GM21737 (cell line): ENCODE measurements around the gene KRT36.

Experiments
- ATAC-seq: cut with Tn5 transposase; IDR thresholded peaks from one replicate; pipeline ENCODE4 v1.9.1; 2021; ENCODE audit warnings: mild to moderate bottlenecking, moderate library complexity; ENCODE audit not compliant: unreplicated experiment

KRT36 gene

GRCh38 chr17:41489531-41489930 lies at the start of gene KRT36:
KRT36 (minus strand) TSS chr17:41489910; CDS start chr17:41489864, 46 bp downstream.
- no peak for ATAC-seq

- no peak for ATAC-seq
Measured at GRCh38 chr17:41539071-41539492, 49.4 kb upstream of the KRT36 start.

DNA sequence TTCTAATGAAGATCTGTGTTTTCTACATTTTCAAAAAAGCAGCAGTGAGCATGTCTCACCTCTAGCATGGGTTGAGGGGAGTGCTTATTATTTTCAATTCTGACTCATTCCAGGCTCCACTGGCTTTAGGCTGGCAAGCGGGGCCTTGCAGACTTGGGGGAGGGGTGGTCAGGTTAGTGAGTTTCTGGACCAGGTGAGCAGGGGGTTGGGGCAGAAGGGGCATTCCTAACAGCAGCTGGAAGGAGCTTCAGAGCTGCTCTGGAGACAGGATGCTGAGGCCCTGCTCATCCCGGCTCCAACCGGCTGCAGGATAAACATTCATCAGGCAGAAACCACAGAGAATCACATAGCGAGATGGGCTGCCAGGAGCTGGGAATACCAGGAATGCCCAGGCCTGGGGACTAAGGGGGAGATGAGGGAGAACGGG lies 48.9 kb upstream of the KRT36 start:
- no peak for ATAC-seq

GRCh38 chr17:41537990-41538389 lies 48.3 kb upstream of the KRT36 start:
- ATAC-seq: no peak

DNA sequence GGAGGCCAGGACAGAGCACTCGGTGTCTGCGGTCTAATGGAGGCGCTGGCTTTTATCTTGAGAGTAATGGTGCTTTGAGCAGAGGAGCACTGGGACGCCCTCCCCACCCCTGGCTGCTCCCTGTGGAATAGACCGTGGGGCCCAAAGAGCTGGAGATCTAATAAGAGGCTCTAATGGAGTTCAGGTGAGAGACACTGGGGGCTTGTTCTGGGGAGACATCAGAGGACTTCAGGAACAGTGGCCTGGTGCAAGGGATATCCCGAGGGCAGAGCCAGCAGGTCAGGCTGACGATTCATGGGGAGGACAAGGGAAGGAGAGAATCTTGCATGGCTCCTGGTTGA lies 47.9 kb upstream of the KRT36 start:
- ATAC-seq: no peak

DNA sequence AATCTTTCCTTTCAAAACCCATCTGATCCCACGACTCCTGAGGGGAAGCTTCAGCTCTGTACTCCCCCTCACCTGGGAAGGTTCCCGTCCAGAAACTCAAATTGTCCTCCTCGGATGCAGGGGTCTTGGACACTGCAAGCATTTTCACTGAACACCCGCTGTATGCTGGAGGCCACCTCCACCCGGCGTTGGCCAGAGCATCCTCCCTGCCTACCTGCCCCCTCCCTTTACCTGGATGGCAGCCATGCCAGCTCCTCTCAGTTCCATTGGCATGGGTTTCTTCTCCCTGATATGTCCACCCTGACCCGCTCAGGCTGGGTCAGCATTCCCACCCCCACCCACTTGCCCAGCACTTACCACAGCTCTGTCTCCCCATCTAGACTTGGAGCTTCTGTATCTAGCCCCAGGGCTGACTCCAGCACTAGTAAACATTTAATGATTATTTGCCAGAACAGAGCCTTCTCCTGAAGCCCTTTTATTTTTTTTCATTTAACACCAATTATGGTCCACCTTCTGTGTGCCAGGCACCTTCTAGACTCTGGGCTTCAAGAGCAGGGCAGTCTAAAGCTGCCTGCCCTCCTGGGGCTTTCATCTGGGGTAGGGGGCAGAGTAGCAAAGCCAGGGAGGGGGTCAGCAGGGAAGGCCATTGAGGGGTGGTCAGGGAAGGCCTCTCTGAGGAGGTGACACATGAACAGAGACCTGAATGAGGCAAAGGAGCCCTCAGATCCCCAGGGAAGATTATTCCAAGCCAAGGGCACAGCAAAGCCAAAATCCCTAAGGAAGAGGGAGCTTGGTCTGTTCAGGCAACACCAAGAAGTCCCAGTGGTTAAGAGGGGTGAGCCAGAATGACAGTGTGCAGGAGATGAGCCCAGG lies 47.3 kb upstream of the KRT36 start:
- no peak for ATAC-seq

- no peak for ATAC-seq
Measured at GRCh38 chr17:41535764-41536481, 46.2 kb upstream of the KRT36 start.

DNA sequence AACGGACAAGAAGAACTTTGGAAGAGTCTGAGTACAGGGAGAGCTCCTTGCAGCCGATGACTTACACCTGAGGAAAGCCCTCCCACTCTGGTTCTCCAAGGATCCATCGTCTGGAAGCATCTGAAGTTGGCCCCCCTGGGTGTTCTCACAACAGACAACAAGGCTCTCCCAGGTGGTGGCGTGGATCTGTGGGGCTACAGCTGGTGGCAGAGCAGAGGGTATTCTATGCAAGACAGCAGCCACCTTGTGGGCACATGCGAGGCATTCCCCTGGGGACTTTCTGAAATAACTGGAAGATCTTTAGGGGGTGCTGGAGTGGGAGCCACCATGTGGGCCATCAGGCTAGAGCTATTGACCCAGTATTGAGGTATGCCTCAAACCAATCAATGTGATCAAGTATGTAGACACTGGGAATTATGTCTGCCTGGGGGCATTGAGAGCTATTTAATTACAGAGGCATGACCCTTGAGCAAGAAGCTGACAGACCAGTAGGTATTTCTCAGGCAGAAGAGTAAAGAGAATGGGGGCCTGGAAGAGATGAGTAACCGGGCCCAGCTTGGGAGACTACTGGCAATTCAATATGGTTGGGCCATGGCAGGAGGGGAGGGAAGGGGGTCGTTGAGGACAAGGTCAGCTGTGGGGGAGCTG lies 45.3 kb upstream of the KRT36 start:
- ATAC-seq: no peak

DNA sequence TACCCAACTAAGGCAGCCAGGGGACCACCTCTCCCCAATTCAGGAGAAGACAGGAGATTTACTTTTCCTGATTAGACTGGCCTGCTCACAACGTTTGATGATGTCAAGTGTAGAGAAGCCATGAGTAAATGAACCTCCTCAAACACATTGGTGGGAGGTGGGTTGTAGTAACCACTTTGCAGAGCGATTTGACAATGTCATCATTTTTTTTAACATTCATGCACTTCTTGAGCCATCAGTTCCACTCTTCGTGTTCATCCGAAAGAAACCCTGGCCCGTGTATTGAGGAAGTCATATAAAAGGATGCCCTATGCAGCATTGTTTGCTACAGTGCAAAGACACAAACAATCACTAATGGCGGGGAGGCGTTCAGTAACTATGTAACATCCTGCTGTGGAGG lies 43.9 kb upstream of the KRT36 start:
- no peak for ATAC-seq

GRCh38 chr17:41532947-41533570 lies 43.3 kb upstream of the KRT36 start:
- no peak for ATAC-seq

DNA sequence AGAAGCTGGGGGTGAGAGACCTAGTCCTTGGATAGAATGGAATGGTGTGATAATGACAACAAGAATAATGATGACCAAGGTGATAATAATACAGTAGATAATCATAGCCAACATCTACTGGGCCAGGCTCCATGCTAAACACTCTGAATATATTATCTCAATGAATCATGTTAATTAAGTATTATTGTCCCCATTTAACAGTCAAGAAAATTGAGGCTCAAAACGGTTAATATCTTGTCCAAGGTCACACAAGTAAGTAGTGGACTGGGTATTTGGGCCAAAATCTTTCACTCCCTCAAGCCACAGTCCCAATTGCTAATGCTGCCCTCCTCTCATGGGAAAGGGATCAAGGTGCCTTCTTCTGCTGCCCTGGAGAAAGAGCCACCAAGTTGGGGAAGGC lies 42.3 kb upstream of the KRT36 start:
- no peak for ATAC-seq

DNA sequence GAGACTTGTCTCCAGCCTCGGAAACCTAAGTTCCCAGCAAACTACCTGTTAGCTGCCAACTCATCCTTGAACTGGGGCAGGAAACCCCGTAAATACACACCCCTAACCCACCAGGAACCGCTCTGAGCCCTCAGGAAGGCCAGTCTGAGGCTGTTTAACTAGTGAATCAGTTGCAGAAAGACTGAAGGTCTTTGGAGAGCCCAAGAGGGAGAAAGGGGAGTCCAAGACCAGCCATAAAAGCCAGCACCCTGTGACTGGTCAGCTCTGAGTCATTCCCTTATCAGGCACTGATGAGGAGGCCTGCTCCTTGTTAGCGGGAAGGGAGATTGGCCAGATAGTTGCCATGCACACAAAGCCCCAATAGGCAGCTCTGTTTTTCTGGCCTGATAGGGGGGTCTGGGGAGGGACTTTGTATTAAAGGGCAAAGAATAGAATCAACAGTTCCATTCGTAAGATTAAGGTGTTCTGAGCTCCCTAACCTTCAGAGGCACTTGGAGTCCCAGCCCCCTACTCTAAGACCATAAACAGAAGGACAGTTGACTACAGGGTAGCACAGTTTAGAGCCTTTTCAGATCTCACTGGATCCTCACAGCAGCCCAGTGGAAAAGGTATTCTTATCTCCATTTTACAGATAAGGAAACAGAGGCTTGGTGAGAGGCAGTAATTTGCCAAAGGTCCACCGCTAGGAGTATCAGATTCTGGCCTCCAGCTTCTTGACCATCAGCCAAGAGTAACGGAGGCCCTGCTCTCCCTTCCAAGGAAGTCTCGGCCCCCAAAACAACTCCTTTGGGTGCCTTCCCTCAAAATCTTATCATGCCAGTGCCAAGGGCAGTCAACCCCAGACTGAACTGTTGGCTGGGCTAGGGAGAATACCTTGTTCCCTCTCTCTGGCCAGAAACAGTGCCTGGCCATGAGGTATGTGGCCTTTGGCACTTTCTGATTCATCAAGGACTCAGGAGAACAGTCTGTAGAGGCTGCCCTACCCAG lies 40.6 kb upstream of the KRT36 start:
- ATAC-seq: no peak

DNA sequence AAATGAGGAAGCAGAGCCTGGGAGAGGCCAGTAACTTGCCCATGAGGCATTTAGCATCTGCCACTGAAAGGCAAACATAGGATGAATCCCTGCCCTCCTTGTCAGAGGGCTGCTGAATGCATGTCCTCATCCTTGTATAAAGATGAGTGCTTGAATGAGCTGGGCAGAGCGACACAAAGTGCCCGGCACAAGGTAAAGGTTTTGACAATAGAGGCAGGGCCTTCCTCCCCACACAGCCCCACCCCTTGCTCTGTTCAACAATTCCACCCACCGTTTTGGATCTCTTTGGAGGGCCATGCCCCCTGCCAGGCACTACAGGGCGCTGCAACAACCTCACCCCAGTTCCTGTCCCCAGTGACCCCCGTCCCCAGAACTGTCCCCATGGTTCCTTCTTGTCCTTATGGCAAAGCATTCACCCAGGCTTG lies 39.8 kb upstream of the KRT36 start:
- no peak for ATAC-seq

DNA sequence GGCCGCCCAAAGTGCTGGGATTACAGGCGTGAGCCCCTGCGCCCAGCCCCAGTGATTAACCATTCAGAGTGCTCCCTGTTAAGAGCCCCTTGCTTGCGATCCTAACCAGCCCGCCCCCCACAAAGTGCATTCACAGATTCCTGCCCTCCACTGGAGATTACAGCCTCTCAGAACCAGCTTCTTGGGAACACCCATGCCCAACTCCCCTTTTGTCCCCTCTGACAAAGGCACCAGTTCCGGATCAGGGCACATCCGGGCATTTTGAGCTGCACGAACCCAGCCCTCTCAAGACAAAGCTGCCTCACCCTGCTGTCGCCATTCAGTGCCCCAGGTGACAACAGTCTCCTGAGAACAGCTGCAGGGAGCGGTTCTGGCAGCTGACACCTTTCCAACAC lies 39.2 kb upstream of the KRT36 start:
- ATAC-seq: no peak

DNA sequence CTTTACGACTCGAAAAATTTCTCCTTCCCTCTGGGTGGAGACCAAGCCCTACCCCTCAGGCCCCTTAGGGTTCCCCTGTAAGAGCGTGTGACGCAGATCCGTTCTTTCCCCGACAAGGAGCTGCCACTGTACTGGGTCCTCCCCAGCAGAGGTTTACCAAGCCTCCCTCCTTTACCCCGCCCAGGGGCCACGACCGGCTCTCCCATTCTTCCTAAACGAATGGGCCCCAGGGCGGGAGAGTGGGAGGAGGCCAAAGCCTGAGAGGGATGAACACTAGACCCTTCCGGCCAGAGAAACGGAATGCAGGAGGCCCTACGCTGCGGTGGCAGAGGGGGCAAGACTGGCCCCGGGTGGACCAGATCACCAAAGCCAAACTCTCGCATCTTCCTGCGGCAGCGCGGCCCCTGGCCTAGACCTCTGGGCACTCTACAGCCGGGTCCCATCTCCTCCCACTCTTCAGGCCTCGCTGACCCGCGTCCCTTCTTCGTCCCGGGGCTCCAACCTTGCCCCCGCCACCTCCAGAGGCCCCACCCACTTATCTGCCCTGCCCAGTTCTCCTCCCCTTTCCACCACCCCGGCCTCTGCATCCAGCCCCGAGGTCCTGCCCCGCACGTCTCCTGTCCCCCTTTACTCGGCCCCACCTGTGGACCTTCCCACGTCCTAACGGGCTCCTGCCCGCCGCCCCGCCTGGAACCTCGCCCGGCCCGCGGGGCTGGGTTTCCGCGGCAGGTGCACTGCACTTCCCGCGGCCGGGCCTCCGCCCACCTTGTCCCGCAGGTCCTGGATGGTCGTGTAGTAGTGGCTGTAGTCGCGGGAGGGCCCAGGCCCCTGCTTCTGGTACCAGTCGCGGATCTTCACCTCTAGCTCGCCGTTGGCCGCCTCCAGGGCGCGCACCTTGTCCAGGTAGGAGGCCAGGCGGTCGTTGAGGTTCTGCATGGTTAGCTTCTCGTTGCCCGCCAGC lies 37.6 kb upstream of the KRT36 start:
- ATAC-seq: no peak

DNA sequence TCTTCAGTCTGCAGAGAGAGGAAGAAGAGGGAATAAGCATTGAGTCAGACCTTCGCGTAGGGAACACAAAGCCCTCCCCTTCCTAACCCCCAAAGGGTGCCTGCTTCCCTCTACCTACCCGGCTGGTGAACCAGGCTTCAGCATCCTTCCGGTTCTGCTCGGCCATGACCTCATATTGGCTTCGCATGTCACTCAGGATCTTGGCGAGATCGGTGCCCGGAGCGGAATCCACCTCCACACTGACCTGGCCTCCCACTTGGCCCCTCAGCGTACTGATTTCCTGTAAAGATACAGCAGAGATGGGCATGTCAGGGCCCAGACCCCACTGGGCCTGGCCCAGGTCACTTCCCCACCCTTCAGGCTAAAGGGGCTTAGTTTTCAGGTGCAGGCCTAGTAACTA lies 34.6 kb upstream of the KRT36 start:
- ATAC-seq: no peak

- no peak for ATAC-seq
Measured at GRCh38 chr17:41523787-41524186, 34.1 kb upstream of the KRT36 start.

GRCh38 chr17:41523225-41523593 lies 33.5 kb upstream of the KRT36 start:
- ATAC-seq: no peak
